Superior temporal gyrus (tissue), 1 donor: ENCODE data around the gene HIVEP3.

ENCODE experiments used
- DNase-seq: peaks from one replicate; pipeline ENCODE4 v3.0.0-alpha.2; 2016; ENCODE audit errors: extremely low spot score

HIVEP3 gene

GRCh38 chr1:41484402-41485241, 434.1 kb downstream of the HIVEP3 start, which contains the start of gene EDN2:
EDN2 (minus strand) TSS chr1:41484683; CDS start chr1:41484601, 82 bp downstream.
- no peak for DNase-seq

- no peak for DNase-seq
Observed at GRCh38 chr1:41483960-41484401, 434.7 kb downstream of the HIVEP3 start.

GRCh38 chr1:41483001-41483850, 435.5 kb downstream of the HIVEP3 start:
- DNase-seq, result no peak

GRCh38 chr1:41482001-41482765, 436.5 kb downstream of the HIVEP3 start:
- DNase-seq, result no peak

- DNase-seq, result no peak
Observed at GRCh38 chr1:41481109-41481775, 437.5 kb downstream of the HIVEP3 start.

GRCh38 chr1:41480204-41481108, 438.3 kb downstream of the HIVEP3 start:
- no peak for DNase-seq

- no peak for DNase-seq
Observed at GRCh38 chr1:41479808-41480160, 438.9 kb downstream of the HIVEP3 start.

GRCh38 chr1:41479000-41479807, 439.5 kb downstream of the HIVEP3 start:
- no peak for DNase-seq

GRCh38 chr1:41478118-41478748, 440.5 kb downstream of the HIVEP3 start:
- no peak for DNase-seq

GRCh38 chr1:41476807-41477361, 441.8 kb downstream of the HIVEP3 start:
- DNase-seq, result no peak

GRCh38 chr1:41475859-41476567, 442.7 kb downstream of the HIVEP3 start:
- no peak for DNase-seq

GRCh38 chr1:41475346-41475745, 443.4 kb downstream of the HIVEP3 start:
- no peak for DNase-seq

- no peak for DNase-seq
Observed at GRCh38 chr1:41474490-41475271, 444.0 kb downstream of the HIVEP3 start.

GRCh38 chr1:41473738-41474362, 444.9 kb downstream of the HIVEP3 start:
- no peak for DNase-seq

GRCh38 chr1:41471658-41472057, 447.1 kb downstream of the HIVEP3 start:
- no peak for DNase-seq

GRCh38 chr1:41469706-41470105, 449.0 kb downstream of the HIVEP3 start:
- no peak for DNase-seq
